Naive B cell (primary cell): Measurements from ENCODE around the gene CLCN3. TPM values are rescaled to one million over a fixed set of nuclear protein-coding genes. Genes with fewer than 3 reads are reported as not detected.
"Not testable (repeated sequence)": the region's sequence is repeated elsewhere in the genome, so short reads cannot be mapped to it uniquely, and the experiment has no call there.

Experiments used
- ATAC-seq, 2 donors: fragments of 150-1000 bp; cut with Tn5 transposase; 2 replicates each; pipeline ENCODE4 v1.10.0; 2021; ENCODE audit warnings: low read depth in 2 of 2, mild to moderate bottlenecking in 2 of 2, moderate library complexity in 2 of 2
- DNase-seq: peaks from one replicate; pipeline ENCODE4 v3.0.0; 2022
- H3K27ac Mint-ChIP-seq, 6 donors: one replicate each; pipeline ENCODE4 v1.8.0; 2020 to 2022; ENCODE audit warnings: mild to moderate bottlenecking in 6 of 6, mixed read lengths in 6 of 6, moderate library complexity in 5 of 6, inconsistent platforms in 2 of 6
- H3K27me3 Mint-ChIP-seq, 3 donors: one replicate each; pipeline ENCODE4 v1.8.0; 2021 to 2022; ENCODE audit warnings: mixed read lengths in 3 of 3, mild to moderate bottlenecking in 1 of 3
- H3K36me3 Mint-ChIP-seq, 2 donors: one replicate each; pipeline ENCODE4 v1.8.0; 2020 to 2022; ENCODE audit warnings: mixed read lengths in 2 of 2, inconsistent platforms in 1 of 2, mild to moderate bottlenecking in 1 of 2
- H3K4me1 Mint-ChIP-seq, 3 donors: one replicate each; pipeline ENCODE4 v1.8.0; 2020 to 2022; ENCODE audit warnings: mixed read lengths in 3 of 3, inconsistent platforms in 1 of 3, mild to moderate bottlenecking in 1 of 3, moderate library complexity in 1 of 3
- H3K4me3 Mint-ChIP-seq, 8 donors: one replicate each; pipeline ENCODE4 v1.8.0; 2020 to 2022; ENCODE audit warnings: mild to moderate bottlenecking in 8 of 8, mixed read lengths in 8 of 8, moderate library complexity in 8 of 8, inconsistent platforms in 2 of 8
- H3K9me3 Mint-ChIP-seq, 7 donors: one replicate each; pipeline ENCODE4 v1.8.0; 2020 to 2022; ENCODE audit warnings: mixed read lengths in 7 of 7, mild to moderate bottlenecking in 5 of 7, inconsistent platforms in 2 of 7, moderate library complexity in 1 of 7
- polyA plus RNA-seq, 6 donors: library from polyadenylated mRNA; unstranded; fragments of 300-500 nt; fragmentation: Illumina TruSeq; gene quantifications; one replicate each; pipeline ENCODE4 v1.2.3, GENCODE V29; 2021; ENCODE audit warnings: low read depth in 6 of 6

Gene CLCN3
- polyA plus RNA-seq, 6 donors from 2014 or later: 6.4 to 12.3 (median 10.0) TPM

- H3K4me1 Mint-ChIP-seq: peaks cover 33 to 66% (median 53%) of the 10 kb centered on the region in 3 donors
- ATAC-seq (no peak), DNase-seq (no peak)
- H3K36me3 Mint-ChIP-seq: peaks cover 0 to 7% of the 10 kb centered on the region in 2 donors
- no peaks in the 10 kb centered on the region for H3K27me3 Mint-ChIP-seq
- peak overlapping the region in 5 of 6 donors; percentile 5 to 100 (median 81) for H3K27ac Mint-ChIP-seq
- H3K4me3 Mint-ChIP-seq: peak overlapping the region in 5 of 8 donors; percentile 3 to 95 (median 81)
- H3K9me3 Mint-ChIP-seq: no peaks in the 10 kb centered on the region
These were observed 2.2 kb downstream of the CLCN3 start for GRCh38 chr4:169622566-169622965.

- Mint-ChIP-seq H3K27ac (peak overlapping the region in 1 of 6 donors; percentile 100), H3K4me1 (peaks cover 29 to 62% (median 50%) of the 10 kb centered on the region in 3 donors), H3K4me3 (peak overlapping the region in 1 of 8 donors; percentile 20)
- ATAC-seq, H3K9me3 Mint-ChIP-seq, H3K27me3 Mint-ChIP-seq, DNase-seq, H3K36me3 Mint-ChIP-seq: not testable (repeated sequence)
These were observed 3.6 kb downstream of the CLCN3 start for GRCh38 chr4:169624012-169624411.

- no peak overlapping the region for H3K4me3 Mint-ChIP-seq
- ATAC-seq (no peak), DNase-seq (no peak)
- H3K4me1 Mint-ChIP-seq: peaks cover 26 to 52% (median 48%) of the 10 kb centered on the region in 3 donors
- peak overlapping the region in 3 of 6 donors; percentile 42 to 70 (median 59) for H3K27ac Mint-ChIP-seq
- no peaks in the 10 kb centered on the region for H3K27me3 Mint-ChIP-seq
- H3K36me3 Mint-ChIP-seq: peaks cover 0 to 7% of the 10 kb centered on the region in 2 donors
- H3K9me3 Mint-ChIP-seq: no peaks in the 10 kb centered on the region
These were observed 5.5 kb downstream of the CLCN3 start for GRCh38 chr4:169625886-169626285.

GRCh38 chr4:169626331-169627282 is 6.2 kb downstream of the CLCN3 start:
- DNase-seq: no peak
- Mint-ChIP-seq H3K9me3 (no peaks in the 10 kb centered on the region), H3K27me3 (no peaks in the 10 kb centered on the region), H3K36me3 (peaks cover 0 to 7% of the 10 kb centered on the region in 2 donors), H3K4me3 (no peak overlapping the region), H3K27ac (peak overlapping the region in 4 of 6 donors; percentile 30 to 82 (median 56)), H3K4me1 (peaks cover 26 to 52% (median 42%) of the 10 kb centered on the region in 3 donors)
- ATAC-seq: no peak

- Mint-ChIP-seq H3K9me3 (no peaks in the 10 kb centered on the region), H3K4me1 (peaks cover 25 to 52% (median 40%) of the 10 kb centered on the region in 3 donors), H3K4me3 (no peak overlapping the region), H3K27me3 (no peaks in the 10 kb centered on the region), H3K36me3 (peaks cover 0 to 7% of the 10 kb centered on the region in 2 donors), H3K27ac (peak overlapping the region in 1 of 6 donors; percentile 42)
- no peak for ATAC-seq
- no peak for DNase-seq
These were observed 6.9 kb downstream of the CLCN3 start for GRCh38 chr4:169627307-169627706.

GRCh38 chr4:169628579-169628978 is 8.2 kb downstream of the CLCN3 start:
- H3K27ac Mint-ChIP-seq: peak overlapping the region in 2 of 6 donors; percentile 5 to 84
- H3K36me3 Mint-ChIP-seq: peaks cover 0 to 7% of the 10 kb centered on the region in 2 donors

GRCh38 chr4:169630069-169630468 is 9.7 kb downstream of the CLCN3 start:
- no peaks in the 10 kb centered on the region for H3K9me3 Mint-ChIP-seq
- no peak for DNase-seq
- no peak for ATAC-seq
- H3K4me1 Mint-ChIP-seq: peaks cover 26 to 37% (median 31%) of the 10 kb centered on the region in 3 donors
- no peaks in the 10 kb centered on the region for H3K27me3 Mint-ChIP-seq
- peak overlapping the region in 1 of 8 donors; percentile 29 for H3K4me3 Mint-ChIP-seq
- peak overlapping the region in 2 of 6 donors; percentile 28 to 45 for H3K27ac Mint-ChIP-seq
- H3K36me3 Mint-ChIP-seq: peaks cover 0 to 4% of the 10 kb centered on the region in 2 donors

More at GRCh38 chr4:169628579-169628978, 8.2 kb downstream of the CLCN3 start:
- peaks cover 25 to 42% (median 33%) of the 10 kb centered on the region in 3 donors for H3K4me1 Mint-ChIP-seq
- ATAC-seq (no peak), DNase-seq (no peak)
- H3K9me3 Mint-ChIP-seq: no peaks in the 10 kb centered on the region
- no peaks in the 10 kb centered on the region for H3K27me3 Mint-ChIP-seq
- no peak overlapping the region for H3K4me3 Mint-ChIP-seq

- peaks cover 9 to 10% of the 10 kb centered on the region in 2 donors for H3K36me3 Mint-ChIP-seq
- no peaks in the 10 kb centered on the region for H3K9me3 Mint-ChIP-seq
- peaks cover 14 to 15% (median 14%) of the 10 kb centered on the region in 3 donors for H3K4me1 Mint-ChIP-seq
- DNase-seq: no peak
- no peak for ATAC-seq
- no peak overlapping the region for H3K27ac Mint-ChIP-seq
- no peaks in the 10 kb centered on the region for H3K27me3 Mint-ChIP-seq
- no peak overlapping the region for H3K4me3 Mint-ChIP-seq
These were observed 12.5 kb downstream of the CLCN3 start for GRCh38 chr4:169632896-169633295.

- H3K4me3 Mint-ChIP-seq: no peak overlapping the region
- no peak for DNase-seq
These were observed 14.6 kb downstream of the CLCN3 start for GRCh38 chr4:169634975-169635374.

GRCh38 chr4:169640261-169640870 is 20.0 kb downstream of the CLCN3 start:
- H3K36me3 Mint-ChIP-seq: peaks cover 17 to 33% of the 10 kb centered on the region in 2 donors
- no peak for DNase-seq
- H3K27ac Mint-ChIP-seq: no peak overlapping the region
- H3K9me3 Mint-ChIP-seq: no peaks in the 10 kb centered on the region
- H3K27me3 Mint-ChIP-seq: no peaks in the 10 kb centered on the region
- H3K4me1 Mint-ChIP-seq: peaks cover 0 to 4% (median 0%) of the 10 kb centered on the region in 3 donors
- ATAC-seq: no peak
- H3K4me3 Mint-ChIP-seq: no peak overlapping the region

More at GRCh38 chr4:169634975-169635374, 14.6 kb downstream of the CLCN3 start:
- Mint-ChIP-seq H3K36me3 (peaks cover 17 to 18% of the 10 kb centered on the region in 2 donors), H3K27ac (peak overlapping the region in 1 of 6 donors; percentile 67), H3K9me3 (no peaks in the 10 kb centered on the region), H3K4me1 (peaks cover 4 to 14% (median 10%) of the 10 kb centered on the region in 3 donors), H3K27me3 (no peaks in the 10 kb centered on the region)
- no peak for ATAC-seq

GRCh38 chr4:169644802-169645201 is 24.4 kb downstream of the CLCN3 start:
- no peak for DNase-seq
- no peak for ATAC-seq
- Mint-ChIP-seq H3K4me1 (peaks cover 0 to 5% (median 2%) of the 10 kb centered on the region in 3 donors), H3K4me3 (no peak overlapping the region), H3K36me3 (peaks cover 0 to 17% of the 10 kb centered on the region in 2 donors), H3K27me3 (no peaks in the 10 kb centered on the region), H3K9me3 (no peaks in the 10 kb centered on the region), H3K27ac (peak overlapping the region in 1 of 6 donors; percentile 83)

GRCh38 chr4:169645627-169646026 is 25.2 kb downstream of the CLCN3 start:
- ATAC-seq (no peak), DNase-seq (no peak)
- no peaks in the 10 kb centered on the region for H3K27me3 Mint-ChIP-seq
- H3K27ac Mint-ChIP-seq: peak overlapping the region in 1 of 6 donors; percentile 28
- no peak overlapping the region for H3K4me3 Mint-ChIP-seq
- H3K4me1 Mint-ChIP-seq: peaks cover 0 to 5% (median 3%) of the 10 kb centered on the region in 3 donors
- peaks cover 0 to 11% of the 10 kb centered on the region in 2 donors for H3K36me3 Mint-ChIP-seq
- no peaks in the 10 kb centered on the region for H3K9me3 Mint-ChIP-seq

- peaks cover 0 to 8% of the 10 kb centered on the region in 2 donors for H3K36me3 Mint-ChIP-seq
- H3K4me1 Mint-ChIP-seq: peaks cover 6 to 12% (median 9%) of the 10 kb centered on the region in 3 donors
- H3K27ac Mint-ChIP-seq: peak overlapping the region in 2 of 6 donors; percentile 0 to 59
- H3K27me3 Mint-ChIP-seq: no peaks in the 10 kb centered on the region
- no peak overlapping the region for H3K4me3 Mint-ChIP-seq
- ATAC-seq (no peak), DNase-seq (no peak)
- no peaks in the 10 kb centered on the region for H3K9me3 Mint-ChIP-seq
These were observed 29.3 kb downstream of the CLCN3 start for GRCh38 chr4:169649545-169650226.
